HG03060 (cell line): ENCODE measurements around the gene RPH3AL.
"Not testable (repeated sequence)": the region's sequence is repeated elsewhere in the genome, so short reads cannot be mapped to it uniquely, and the experiment has no call there.

Experiments used
- ATAC-seq: cut with Tn5 transposase; IDR thresholded peaks from one replicate; pipeline ENCODE4 v1.9.1; 2021; ENCODE audit warnings: low read depth, moderate number of reproducible peaks; ENCODE audit not compliant: unreplicated experiment

RPH3AL gene

DNA sequence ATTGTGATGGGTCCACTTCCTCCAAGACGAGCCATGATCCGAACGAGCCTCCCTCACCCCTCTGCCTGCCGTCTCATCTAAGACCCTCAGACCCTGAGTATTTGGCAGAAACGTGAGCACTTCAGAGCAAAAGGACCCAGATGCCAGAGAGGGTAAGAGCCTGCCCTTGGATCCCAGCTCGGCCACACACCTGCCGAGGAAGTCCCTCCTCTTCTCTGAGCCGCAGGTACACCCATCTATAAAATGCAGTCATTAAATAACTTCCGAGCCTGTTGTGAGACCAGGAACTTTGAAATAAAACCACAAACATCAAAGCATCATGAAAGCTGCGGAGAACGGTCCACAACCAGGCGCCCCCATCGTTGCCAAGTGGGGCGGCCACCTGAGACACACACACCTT, 106.4 kb downstream of the RPH3AL start:
- no peak for ATAC-seq

DNA sequence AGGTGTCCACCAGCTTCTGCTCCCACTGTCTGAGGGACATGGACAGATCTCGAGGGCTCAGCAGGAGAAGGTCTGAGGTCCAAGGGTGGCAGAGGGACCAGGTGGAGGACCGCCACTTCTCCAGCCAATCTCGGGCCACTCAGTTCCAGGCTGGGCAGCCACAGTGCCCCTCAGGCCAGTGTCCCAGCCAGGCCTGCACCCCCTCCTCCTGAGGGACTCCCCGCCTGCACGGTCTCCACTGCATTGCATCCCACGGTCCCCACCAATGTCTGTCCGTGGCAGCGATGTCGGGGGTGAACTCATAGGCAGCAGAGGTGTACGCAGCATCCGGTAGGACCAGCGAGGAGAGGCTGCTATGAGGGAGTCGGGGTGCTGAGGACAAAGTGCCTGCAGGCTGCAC, 107.0 kb downstream of the RPH3AL start:
- ATAC-seq = no peak

DNA sequence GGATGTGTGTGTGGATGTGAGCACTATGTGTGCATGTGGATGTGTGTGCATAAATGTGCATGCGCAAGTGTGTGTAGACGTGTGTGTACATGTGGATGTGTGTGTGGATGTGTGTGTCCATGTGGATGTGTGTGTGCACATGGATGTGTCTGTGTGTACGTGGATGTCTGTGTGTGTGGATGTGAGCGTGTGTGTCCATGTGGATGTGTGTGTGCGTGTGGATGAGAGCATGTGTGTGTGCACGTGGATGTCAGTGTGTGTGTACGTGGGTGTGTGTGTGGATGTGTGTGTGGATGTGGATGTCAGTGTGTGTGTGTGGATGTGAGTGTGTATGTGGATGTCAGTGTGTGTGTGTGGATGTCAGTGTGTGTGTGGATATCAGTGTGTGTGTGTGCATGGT, 107.6 kb downstream of the RPH3AL start:
- ATAC-seq = no peak

DNA sequence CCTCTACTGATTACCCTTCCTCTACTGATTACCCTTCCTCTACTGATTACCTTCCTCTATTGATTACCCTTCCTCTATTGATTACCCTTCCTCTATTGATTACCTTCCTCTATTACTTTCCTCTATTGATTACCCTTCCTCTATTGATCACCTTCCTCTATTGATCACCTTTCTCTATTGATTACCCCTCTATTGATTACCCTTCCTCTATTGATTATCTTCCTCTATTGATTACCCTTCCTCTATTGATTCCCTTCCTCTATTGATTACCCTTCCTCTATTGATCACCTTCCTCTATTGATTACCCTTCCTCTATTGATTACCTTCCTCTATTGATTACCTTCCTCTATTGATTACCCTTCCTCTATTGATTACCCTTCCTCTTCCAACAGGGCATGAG, 108.7 kb downstream of the RPH3AL start:
- not testable (repeated sequence) for ATAC-seq

GRCh38 chr17:238964-239259, 113.7 kb downstream of the RPH3AL start:
- no peak for ATAC-seq

DNA sequence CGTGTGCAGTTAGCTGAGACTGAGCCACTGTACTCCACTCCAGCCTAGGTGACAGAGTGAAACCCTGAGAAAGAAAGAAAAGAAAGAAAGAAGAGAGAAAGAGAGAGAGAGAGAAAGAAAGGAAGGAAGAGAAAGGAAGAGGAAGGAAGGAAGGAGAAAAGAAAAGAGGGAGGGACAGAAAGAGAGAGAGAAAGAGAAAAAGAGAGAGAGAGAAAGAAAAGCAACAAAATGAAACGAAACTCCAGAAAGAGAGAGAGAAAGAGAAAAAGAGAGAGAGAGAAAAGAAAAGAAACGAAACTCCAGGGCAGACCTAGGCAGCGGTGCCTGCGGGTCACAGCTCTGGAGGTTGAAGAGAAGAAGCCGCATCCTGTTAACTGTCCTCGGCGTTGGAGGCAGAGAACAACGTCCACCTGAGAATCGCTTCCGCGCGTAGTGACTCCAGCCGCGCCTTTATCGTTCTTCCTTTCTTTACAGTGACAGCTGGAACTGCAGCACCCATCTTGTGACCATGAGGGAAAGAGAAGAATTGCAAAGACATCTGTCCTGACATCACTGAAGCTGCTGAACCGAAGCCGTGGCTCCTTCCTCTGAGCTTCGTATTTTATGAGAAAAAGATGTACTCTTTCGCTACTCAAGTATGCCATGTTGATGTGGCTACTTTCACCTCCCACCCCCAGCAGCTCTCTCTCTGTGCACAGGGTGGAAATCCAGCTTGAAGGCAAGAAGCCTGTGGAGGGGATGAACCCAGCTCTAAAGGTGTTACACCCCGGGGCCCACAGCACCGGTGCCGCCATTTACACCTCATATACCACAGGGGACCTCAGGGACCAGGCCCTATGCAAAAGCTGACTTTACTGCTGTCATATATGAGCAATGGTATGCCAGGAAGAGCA, 114.3 kb downstream of the RPH3AL start:
- no peak for ATAC-seq

- ATAC-seq = no peak
These were observed 115.1 kb downstream of the RPH3AL start for GRCh38 chr17:237406-237955.

DNA sequence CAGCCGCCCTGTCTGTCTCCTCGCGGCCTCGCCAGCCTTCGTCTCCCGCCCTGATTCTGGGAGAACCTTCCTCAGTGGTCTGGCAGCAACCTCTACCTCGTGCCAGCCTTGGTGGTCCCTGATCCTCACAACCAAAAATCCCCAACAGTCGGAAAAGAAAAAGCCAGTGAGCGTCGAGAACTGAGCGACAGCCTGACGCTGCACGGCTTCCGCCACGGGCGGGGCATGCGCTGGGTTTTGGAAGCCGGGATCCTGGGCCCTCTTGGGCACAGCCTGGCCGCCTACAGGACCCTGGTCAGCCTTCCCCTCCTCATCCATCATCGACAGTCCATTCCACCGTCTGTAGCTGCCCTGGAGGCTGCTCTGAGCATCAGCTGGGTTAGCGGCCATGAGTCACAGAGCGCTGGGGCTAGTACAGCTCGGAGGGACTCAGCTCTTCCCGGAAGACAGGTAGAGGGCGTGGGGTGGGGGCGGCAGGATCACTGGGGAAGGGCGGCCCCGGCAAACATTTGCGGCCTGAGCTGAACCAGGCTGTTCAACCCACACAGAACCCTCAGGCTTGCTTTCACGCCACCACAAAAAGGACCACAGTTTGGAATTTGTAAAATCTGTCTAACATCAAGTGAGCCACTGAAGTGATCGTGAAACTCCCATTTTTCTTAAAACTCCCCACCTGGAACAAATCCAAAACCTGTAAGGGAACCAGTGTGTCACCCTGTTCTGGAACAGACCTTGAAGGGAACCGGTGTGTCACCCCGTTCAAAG, 115.8 kb downstream of the RPH3AL start:
- no peak for ATAC-seq

DNA sequence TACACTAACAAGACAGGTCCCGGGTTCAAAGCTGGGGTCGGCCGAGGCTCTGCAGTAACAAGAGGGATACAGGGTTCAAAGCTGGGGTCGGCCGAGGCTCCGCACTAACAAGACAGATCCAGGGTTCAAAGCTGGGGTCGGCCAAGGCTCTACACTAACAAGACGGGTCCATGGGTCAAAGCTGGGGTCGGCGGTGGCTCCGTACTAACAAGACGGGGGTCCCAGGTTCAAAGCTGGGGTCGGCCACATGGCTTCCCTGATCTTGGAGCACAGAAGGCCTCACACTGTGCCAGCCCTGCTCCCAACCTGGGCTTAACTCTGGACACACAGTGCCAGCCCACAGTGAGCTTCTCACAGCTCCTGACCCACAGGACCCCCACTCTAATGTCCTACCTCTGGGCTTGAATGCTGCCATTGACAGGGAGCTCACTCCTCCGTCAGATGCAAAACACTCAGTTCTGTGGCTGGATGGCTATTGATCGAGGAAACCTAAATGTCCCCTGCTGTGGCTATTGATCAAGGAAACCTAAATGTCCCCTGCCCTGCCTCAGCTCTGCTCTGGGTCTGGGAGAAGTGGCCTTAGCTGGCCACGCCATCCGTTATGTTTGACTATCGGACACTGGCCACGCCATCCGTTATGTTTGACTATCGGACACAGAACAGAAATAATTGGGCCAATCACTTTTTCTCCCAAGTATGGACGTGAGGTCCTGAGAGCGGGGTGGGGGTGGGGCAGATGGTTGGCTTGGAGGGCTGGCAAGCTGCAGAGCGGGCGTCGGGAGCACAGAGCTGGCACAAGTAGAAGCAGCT, 116.6 kb downstream of the RPH3AL start:
- ATAC-seq = no peak

DNA sequence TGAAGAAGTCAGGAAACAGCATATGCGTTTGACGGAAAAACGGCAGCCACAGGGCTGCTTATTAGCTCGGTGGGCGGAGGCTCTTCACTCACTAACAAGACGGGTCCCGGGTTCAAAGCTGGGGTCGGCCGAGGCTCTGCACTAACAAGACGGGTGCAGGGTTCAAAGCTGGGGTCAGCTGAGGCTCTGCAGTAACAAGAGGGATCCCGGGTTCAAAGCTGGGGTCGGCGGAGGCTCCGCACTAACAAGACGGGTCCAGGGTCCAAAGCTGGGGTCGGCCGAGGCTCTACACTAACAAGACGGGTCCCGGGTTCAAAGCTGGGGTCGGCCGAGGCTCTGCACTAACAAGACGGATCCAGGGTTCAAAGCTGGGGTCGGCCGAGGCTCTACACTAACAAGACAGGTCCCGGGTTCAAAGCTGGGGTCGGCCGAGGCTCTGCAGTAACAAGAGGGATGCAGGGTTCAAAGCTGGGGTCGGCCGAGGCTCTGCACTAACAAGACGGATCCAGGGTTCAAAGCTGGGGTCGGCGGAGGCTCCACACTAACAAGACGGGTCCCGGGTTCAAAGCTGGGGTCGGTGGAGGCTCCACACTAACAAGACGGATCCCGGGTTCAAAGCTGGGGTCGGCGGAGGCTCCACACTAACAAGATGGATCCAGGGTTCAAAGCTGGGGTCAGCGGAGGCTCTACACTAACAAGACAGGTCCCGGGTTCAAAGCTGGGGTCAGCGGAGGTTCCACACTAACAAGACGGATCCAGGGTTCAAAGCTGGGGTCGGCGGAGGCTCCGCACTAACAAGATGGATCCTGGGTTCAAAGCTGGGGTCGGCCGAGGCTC, 117.4 kb downstream of the RPH3AL start:
- not testable (repeated sequence) for ATAC-seq

DNA sequence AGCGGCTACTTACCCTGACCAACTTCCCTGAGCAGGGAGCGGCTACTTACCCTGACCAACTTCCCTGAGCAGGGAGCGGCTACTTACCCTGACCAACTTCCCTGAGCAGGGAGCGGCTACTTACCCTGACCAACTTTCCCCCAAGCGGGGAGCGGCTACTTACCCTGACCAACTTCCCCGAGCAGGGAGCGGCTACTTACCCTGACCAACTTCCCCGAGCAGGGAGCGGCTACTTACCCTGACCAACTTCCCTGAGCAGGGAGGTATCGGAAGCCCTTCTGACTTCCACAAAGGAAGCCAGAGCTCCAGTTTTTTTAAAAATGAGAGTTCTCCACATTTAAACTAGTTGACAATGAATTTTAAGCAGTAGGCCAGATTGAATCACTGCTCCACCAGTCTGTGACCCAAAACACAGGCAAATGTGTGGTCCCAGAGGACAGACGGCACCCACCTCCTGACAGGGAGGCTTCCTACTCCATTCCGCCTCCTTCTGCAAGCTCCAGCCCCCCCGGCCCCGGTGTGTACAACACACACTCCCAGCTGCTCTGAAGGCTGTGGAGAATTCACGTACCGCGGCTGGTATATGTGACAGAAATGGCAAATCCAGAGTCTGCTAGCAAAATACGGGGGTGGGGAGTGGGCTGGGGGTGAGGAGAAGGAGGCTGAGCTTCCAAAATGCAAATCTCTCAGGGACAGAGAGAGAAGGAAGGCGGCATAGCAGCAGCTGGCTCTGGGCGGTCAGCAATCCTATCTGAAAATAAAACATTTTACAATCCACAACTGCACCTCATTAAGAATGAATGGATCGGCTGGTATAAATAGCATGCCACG, 118.2 kb downstream of the RPH3AL start:
- not testable (repeated sequence) for ATAC-seq

DNA sequence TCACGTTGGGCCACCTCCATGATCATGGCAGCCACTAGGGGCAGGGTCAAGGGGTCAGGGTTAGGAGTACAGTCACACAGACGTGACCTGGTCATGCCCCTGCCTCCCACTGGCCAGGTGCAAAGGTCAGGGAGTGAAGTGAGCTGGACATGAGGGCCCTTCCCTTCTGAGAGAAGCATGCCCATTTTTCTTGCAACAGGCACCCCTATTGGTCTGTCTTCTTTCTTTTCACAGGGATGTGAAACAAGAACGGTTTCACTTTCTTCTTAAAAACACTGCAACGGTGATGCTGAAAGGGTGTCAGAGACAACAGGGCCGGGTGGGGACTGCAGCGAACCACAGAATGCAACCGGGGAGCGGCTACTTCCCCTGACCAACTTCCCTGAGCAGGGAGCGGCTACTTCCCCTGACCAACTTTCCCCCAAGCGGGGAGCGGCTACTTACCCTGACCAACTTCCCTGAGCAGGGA, 119.1 kb downstream of the RPH3AL start:
- no peak for ATAC-seq

GRCh38 chr17:231966-232807, 120.4 kb downstream of the RPH3AL start:
- no peak for ATAC-seq

DNA sequence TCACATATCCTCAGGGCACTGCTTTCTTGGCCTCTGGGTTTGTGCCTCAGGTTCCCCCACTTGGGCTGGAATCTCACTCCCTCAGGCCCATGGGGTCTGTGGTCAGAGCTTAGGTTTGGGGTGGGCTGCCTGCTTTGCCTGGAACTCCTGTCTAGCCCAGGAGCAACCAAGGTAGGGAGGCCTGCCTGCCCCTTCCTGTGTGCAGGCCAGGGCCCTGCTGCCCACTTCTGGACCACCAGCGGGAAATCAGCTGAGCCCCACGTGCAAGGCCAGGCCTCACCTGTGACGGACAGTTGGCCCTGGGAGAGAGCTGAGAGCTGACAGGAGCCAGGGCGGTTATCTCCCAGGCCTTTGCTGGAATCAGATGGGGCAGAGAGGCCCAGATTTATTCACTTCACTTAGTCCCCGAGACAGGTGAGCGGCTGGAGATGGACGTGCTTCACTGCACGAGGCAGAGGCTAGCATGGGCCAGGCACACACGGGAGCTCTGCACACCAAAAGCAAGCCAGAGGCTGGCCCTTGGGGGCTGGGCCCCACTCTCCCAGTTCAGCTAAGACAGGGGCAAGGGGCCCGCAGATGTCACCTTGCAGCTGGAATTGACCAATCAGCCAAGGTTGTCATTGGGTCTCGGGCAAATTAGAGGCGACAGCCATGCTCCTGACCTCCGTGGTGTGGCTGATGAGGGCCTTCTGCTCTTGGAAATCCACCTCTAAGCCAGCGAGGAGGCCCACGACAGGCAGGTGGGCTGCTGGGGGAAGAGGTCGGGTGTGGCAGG, 121.2 kb downstream of the RPH3AL start:
- no peak for ATAC-seq

DNA sequence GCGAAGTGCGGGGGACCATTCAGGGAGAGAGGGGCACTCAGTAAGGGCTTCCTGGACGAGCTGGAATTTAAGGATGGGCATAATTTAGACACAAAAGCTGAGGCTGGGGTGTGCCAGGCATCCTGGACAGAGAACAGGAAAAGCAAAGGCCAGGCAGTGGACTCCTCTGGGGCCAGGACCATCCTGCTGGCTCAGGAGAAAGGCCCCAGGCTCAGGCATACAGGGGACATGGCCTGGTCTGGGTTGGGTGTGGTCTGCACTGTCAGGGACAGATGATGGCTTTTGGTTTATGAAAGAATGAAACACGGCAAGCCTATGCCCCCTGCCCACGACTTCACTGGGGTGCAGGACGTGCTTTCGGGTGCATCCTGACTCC, 122.2 kb downstream of the RPH3AL start:
- no peak for ATAC-seq

GRCh38 chr17:229709-230394, 122.8 kb downstream of the RPH3AL start:
- no peak for ATAC-seq
